Thyroid gland (tissue), 4 donors: ENCODE results near the gene SLC6A6. TPM values are rescaled to one million over a fixed set of nuclear protein-coding genes. Genes with fewer than 3 reads are reported as not detected.

Experiments used
- DNase-seq, 2 donors: peaks; one replicate each; pipeline ENCODE4 v3.0.0-alpha.2; 2019
- H3K27ac ChIP-seq, 3 donors: fragments of 200-600 bp; sonication (generic); 1 replicate in 2 of 3; 2 replicates in 1 of 3; pipeline ENCODE4 v1.5.1; 2016 to 2019; ENCODE audit warnings: mild to moderate bottlenecking in 1 of 3, moderate library complexity in 1 of 3
- H3K27me3 ChIP-seq: fragments of 200-600 bp; sonication (generic); one replicate; pipeline ENCODE4 v1.5.1; 2019
- H3K36me3 ChIP-seq, 2 donors: fragments of 200-600 bp; sonication (generic); one replicate each; pipeline ENCODE4 v1.5.1; 2016 to 2019
- H3K4me1 ChIP-seq, 2 donors: fragments of 200-600 bp; sonication (generic); one replicate each; pipeline ENCODE4 v1.5.1; 2017 to 2019
- H3K4me3 ChIP-seq, 3 donors: fragments of 200-600 bp; sonication (generic); replicated peaks in 1 of 3; 1 replicate in 2 of 3; 2 replicates in 1 of 3; pipeline ENCODE4 v1.5.1; 2016; ENCODE audit warnings: mild to moderate bottlenecking in 1 of 3
- H3K9me3 ChIP-seq: fragments of 200-600 bp; sonication (generic); one replicate; pipeline ENCODE4 v1.5.1; 2017
- POLR2A ChIP-seq, 2 donors: fragments of 450-650 bp; IDR thresholded peaks; one replicate each; pipeline ENCODE4 v1.6.1; 2017; ENCODE audit warnings: antibody characterized with exemption in 2 of 2, mild to moderate bottlenecking in 2 of 2, moderate library complexity in 1 of 2
- WGBS, 2 donors: methylation state at CpG; one replicate each; pipeline ENCODE4 v1.1.5; 2017; 5-methylcytosine and 5-hydroxymethylcytosine counted together
- intact Hi-C: fragments of 100-400 bp; cut with DNase I; formaldehyde crosslinking; loops from one replicate; pipeline ENCODE4 v1.15.1; 2023
- total RNA-seq, 4 donors: library from RNA; depleted of rRNA; stranded (reverse); fragments of >200 nt; gene quantifications; one replicate each; pipeline ENCODE4 v1.2.3, GENCODE V29; 2016
- TF ChIP-seq, protein P1 (sequence below), 6 experiments: fragments of 200-600 bp in 3 of 6; fragments of 450-650 bp in 3 of 6; sonication (generic) in 3 of 6; IDR thresholded peaks; one replicate each; pipeline ENCODE4 v1.5.1; 2016 to 2019; ENCODE audit warnings: antibody characterized with exemption in 6 of 6, mild to moderate bottlenecking in 2 of 6, inconsistent platforms in 1 of 6, moderate library complexity in 1 of 6

SLC6A6 gene
- total RNA-seq, 4 donors from 2014 or later: 42.7 to 98.0 (median 72.5) TPM

DNA sequence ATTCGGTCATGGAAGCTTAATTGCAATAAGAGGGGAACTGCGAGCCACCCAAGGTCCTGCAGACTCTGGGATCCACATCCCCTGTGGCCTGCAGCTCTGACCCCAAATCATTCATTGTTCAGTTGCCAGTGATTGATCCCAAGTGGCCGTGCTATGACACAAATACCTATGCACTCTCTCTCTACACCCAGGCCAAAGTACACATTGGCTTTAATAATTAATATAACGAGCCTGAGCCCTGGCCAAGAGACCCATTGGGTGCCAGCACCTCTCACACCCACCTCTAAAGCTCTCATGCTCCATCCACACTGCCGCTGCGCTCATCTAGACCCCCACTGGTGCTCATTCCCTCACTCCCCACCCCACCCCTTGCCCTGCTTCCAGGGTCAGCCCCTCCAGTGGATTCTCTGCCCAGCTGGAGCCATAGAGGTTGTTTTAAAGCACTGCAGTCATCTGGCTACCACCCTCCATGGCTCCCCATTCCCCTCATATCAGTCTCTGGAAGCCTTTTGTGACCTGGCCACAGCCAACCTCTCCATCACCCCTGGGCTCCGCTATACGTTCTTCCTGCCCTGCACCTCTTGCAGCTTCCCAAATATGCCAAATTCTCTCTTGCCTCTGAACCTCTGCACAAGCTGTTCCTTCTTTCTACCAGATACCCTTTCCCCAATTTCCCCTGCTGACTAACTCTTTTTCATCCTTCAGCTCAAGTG, 37.7 kb upstream of the SLC6A6 start:
- 92 to 97% methylated on average over 8 of the region's 8 CpGs for WGBS, 2 donors
- no peak for DNase-seq
- intact Hi-C loops: no loop called here
- Histone ChIP-seq H3K9me3 (no peaks in the 10 kb centered on the region), H3K27ac (no peak overlapping the region), H3K27me3 (no peaks in the 10 kb centered on the region), H3K36me3 (no peaks in the 10 kb centered on the region), H3K4me3 (no peak overlapping the region), H3K4me1 (peaks cover 0 to 6% of the 10 kb centered on the region in 2 donors)
- TF ChIP-seq, protein P1, sequence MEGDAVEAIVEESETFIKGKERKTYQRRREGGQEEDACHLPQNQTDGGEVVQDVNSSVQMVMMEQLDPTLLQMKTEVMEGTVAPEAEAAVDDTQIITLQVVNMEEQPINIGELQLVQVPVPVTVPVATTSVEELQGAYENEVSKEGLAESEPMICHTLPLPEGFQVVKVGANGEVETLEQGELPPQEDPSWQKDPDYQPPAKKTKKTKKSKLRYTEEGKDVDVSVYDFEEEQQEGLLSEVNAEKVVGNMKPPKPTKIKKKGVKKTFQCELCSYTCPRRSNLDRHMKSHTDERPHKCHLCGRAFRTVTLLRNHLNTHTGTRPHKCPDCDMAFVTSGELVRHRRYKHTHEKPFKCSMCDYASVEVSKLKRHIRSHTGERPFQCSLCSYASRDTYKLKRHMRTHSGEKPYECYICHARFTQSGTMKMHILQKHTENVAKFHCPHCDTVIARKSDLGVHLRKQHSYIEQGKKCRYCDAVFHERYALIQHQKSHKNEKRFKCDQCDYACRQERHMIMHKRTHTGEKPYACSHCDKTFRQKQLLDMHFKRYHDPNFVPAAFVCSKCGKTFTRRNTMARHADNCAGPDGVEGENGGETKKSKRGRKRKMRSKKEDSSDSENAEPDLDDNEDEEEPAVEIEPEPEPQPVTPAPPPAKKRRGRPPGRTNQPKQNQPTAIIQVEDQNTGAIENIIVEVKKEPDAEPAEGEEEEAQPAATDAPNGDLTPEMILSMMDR (IDR thresholded peaks at IDR 0.05): no peak
- no peak for TF ChIP-seq POLR2A (IDR thresholded peaks at IDR 0.05)

DNA sequence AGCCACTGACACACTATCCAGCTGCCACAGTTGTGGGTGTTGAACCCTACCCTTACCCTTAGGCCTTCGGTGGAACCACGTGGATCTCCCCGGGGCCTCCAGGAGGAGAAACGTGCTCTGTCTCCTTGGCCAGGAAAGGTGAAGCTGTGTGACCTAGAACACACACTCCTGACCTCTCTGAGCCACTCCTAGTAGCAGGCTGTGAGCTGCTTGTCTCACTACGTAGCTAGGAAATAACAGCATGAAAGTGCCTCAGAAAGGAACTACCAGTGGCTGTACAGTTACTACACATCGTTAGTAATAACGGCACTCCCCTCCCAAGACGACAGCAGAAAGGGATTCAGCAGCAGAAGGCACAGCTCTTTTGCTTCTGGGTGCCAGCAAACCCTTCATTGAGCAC, 36.2 kb upstream of the SLC6A6 start:
- 84 to 87% methylated on average over 8 of the region's 8 CpGs for WGBS, 2 donors
- no peak for TF ChIP-seq POLR2A (IDR thresholded peaks at IDR 0.05)
- TF ChIP-seq, protein P1 (IDR thresholded peaks at IDR 0.05): no peak
- no peak for DNase-seq
- Histone ChIP-seq H3K4me1 (peaks cover 6 to 19% of the 10 kb centered on the region in 2 donors), H3K4me3 (no peak overlapping the region), H3K27me3 (no peaks in the 10 kb centered on the region), H3K27ac (no peak overlapping the region), H3K9me3 (no peaks in the 10 kb centered on the region), H3K36me3 (no peaks in the 10 kb centered on the region)
- intact Hi-C loops: no loop called here

GRCh38 chr3:14366915-14367823, 35.2 kb upstream of the SLC6A6 start:
- no peak for DNase-seq
- intact Hi-C loops: no loop called here
- WGBS, 2 donors: 70 to 71% methylated on average over 22 of the region's 22 CpGs
- Histone ChIP-seq H3K27me3 (no peaks in the 10 kb centered on the region), H3K9me3 (no peaks in the 10 kb centered on the region), H3K4me1 (peaks cover 10 to 28% of the 10 kb centered on the region in 2 donors), H3K4me3 (no peak overlapping the region), H3K36me3 (no peaks in the 10 kb centered on the region), H3K27ac (no peak overlapping the region)
- TF ChIP-seq POLR2A (IDR thresholded peaks at IDR 0.05): no peak
- TF ChIP-seq, protein P1 (IDR thresholded peaks at IDR 0.05): no peak

DNA sequence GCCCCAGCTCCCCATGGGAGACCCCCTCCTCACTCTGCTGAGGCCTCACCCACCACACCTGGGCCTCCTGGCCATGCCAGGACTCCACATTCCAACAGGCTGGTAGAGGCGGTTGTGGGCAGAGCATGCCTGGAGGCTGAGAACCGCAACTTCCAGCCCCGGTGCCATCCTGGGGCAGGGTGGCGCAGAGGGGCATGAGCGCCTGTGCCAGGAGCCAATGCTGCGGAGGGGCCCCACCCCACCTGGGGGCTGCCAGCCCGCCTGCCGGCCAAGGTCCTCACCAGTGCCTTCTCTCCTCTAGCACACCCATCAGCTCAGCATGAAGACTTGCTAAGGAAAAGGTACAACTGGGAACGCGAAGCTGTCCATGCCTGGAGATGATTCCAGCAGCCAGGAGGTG, 34.3 kb upstream of the SLC6A6 start:
- intact Hi-C loops: no loop called here
- TF ChIP-seq, protein P1 (IDR thresholded peaks at IDR 0.05): no peak
- no peak for TF ChIP-seq POLR2A (IDR thresholded peaks at IDR 0.05)
- DNase-seq: no peak
- H3K4me3 ChIP-seq: no peak overlapping the region
- WGBS, 2 donors: 96 to 100% methylated on average over 4 to 10 of the region's 10 CpGs
- no peaks in the 10 kb centered on the region for H3K9me3 ChIP-seq
- no peak overlapping the region for H3K27ac ChIP-seq
- no peaks in the 10 kb centered on the region for H3K27me3 ChIP-seq
- peaks cover 17 to 38% of the 10 kb centered on the region in 2 donors for H3K4me1 ChIP-seq
- no peaks in the 10 kb centered on the region for H3K36me3 ChIP-seq

GRCh38 chr3:14368885-14369284, 33.5 kb upstream of the SLC6A6 start:
- intact Hi-C loops: no loop called here
- no peaks in the 10 kb centered on the region for H3K27me3 ChIP-seq
- no peaks in the 10 kb centered on the region for H3K36me3 ChIP-seq
- peaks cover 17 to 46% of the 10 kb centered on the region in 2 donors for H3K4me1 ChIP-seq
- H3K4me3 ChIP-seq: no peak overlapping the region
- DNase-seq: no peak
- 88 to 93% methylated on average over 2 of the region's 2 CpGs for WGBS, 2 donors
- H3K9me3 ChIP-seq: no peaks in the 10 kb centered on the region
- TF ChIP-seq, protein P1 (IDR thresholded peaks at IDR 0.05): no peak
- no peak for TF ChIP-seq POLR2A (IDR thresholded peaks at IDR 0.05)
- H3K27ac ChIP-seq: no peak overlapping the region
